ENCODE data around the gene ANKRD40.

GRCh38 chr17:50693036-50693682, 14.6 kb downstream of the ANKRD40 start:
- TF ChIP-seq POLR2AphosphoS5 (IDR thresholded peaks at IDR 0.05; ENCODE audit: low read depth, low read length), result no peak
- TF ChIP-seq CTCF (IDR thresholded peaks at IDR 0.05 in 2 of 3, conservative IDR thresholded peaks at IDR 0.05 in 1 of 3; ENCODE audit: borderline replicate concordance in 1 of 3, insufficient read depth in 1 of 3, low read depth in 2 of 3, low read length in 2 of 3), result no peak
- no peak for TF ChIP-seq MAX (IDR thresholded peaks at IDR 0.05)
- no peak for TF ChIP-seq REST (IDR thresholded peaks at IDR 0.05; ENCODE audit: low read depth)
- no peak for TF ChIP-seq POLR2A (IDR thresholded peaks at IDR 0.05; ENCODE audit: borderline replicate concordance, extremely low read depth, insufficient read depth, insufficient read length)
- TF ChIP-seq EZH2 (IDR thresholded peaks at IDR 0.05), result no peak
- TF ChIP-seq EZH2phosphoT487 (IDR thresholded peaks at IDR 0.05; ENCODE audit: borderline replicate concordance), result no peak
- TF ChIP-seq ZFX (IDR thresholded peaks at IDR 0.05), result no peak
- no peak for TF ChIP-seq YY1 (IDR thresholded peaks at IDR 0.05; ENCODE audit: extremely low read depth, insufficient replicate concordance, low read depth, low read length)
- TF ChIP-seq EGR1 (IDR thresholded peaks at IDR 0.05; ENCODE audit: low read depth), result no peak
- no peak for TF ChIP-seq ATF3 (IDR thresholded peaks at IDR 0.05)
- TF ChIP-seq TCF7L2 (IDR thresholded peaks at IDR 0.05; ENCODE audit: borderline replicate concordance, extremely low read depth, insufficient read depth, insufficient read length), result no peak
